ENCODE results near the gene HMHB1. TPM values are rescaled to one million over a fixed set of nuclear protein-coding genes. Genes with fewer than 3 reads are reported as not detected.

The HMHB1 gene
- total and polyA plus RNA-seq, 2 experiments from 2014 or later: not detected

- H3K9me2 ChIP-seq (ENCODE audit: insufficient read depth): no peaks in the 10 kb centered on the region
- H3K9ac ChIP-seq: no peak overlapping the region
- TF ChIP-seq EZH2 (IDR thresholded peaks at IDR 0.05; ENCODE audit: insufficient read depth, poor library complexity, severe bottlenecking): no peak
- no peak for TF ChIP-seq EZH2phosphoT487 (IDR thresholded peaks at IDR 0.05; ENCODE audit: insufficient read depth, low read depth)
- 48 to 79% methylated on average over 1 of the region's 1 CpG for WGBS, 2 experiments (ENCODE audit: low coverage in 1 of 2, low lambda C conversion rate in 2 of 2, missing lambda C conversion rate in 2 of 2)
- H3K4me2 ChIP-seq (ENCODE audit: unreplicated experiment): no peak overlapping the region
- no peak overlapping the region for H3K27ac ChIP-seq
- H3K79me2 ChIP-seq (ENCODE audit: insufficient read depth): no peaks in the 10 kb centered on the region
- in situ Hi-C loops (cut with MboI): no loop called here
- no peak for DNase-seq
- H3K4me1 ChIP-seq (ENCODE audit: insufficient read depth): peaks cover 4% of the 10 kb centered on the region; the same call in 1 of the 2 replicates
- no peaks in the 10 kb centered on the region for H3K27me3 ChIP-seq (replicated peaks; ENCODE audit: insufficient read depth)
- H3K4me3 ChIP-seq: no peak overlapping the region
- H3F3A ChIP-seq (ENCODE audit: insufficient read depth): no peaks in the 10 kb centered on the region
- no peaks in the 10 kb centered on the region for H4K20me1 ChIP-seq (ENCODE audit: insufficient read depth)
- H3K9me3 ChIP-seq (ENCODE audit: low read depth): no peaks in the 10 kb centered on the region
- no peaks in the 10 kb centered on the region for H3K36me3 ChIP-seq (ENCODE audit: low read depth)
- H2AFZ ChIP-seq: no peak overlapping the region
Measured at GRCh38 chr5:143788401-143788800, 23.6 kb upstream of the HMHB1 start.

DNA sequence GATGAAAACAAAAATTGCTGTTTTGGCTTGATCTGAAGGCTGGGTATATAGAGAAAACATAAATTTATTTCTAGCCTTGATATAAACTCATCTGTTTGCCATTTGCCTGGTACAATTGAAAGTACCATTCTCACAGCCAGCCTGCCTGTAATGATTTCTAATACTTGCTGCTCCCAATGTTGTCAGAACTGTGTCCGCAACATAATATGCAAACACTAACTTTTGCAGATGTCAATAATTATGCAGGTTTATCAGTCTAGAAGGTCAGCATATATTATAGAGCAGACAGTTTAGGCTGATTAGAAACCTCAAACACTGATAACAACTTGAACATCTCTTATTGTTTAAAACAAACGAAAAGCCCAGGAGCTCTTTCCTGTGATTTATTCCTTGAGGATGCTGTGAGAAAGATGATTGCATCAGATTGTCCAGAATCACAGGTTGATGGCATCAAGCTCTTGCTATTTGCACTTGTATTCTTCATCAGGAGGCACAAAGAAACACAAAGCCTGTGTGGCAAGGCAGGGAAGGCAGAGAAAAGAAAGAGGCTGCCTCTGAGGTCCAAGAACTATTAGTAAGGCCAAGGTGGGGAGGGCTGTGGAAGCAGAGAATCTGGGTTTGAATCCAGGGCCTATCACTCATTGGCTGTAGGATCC, 21.4 kb upstream of the HMHB1 start:
- DNase-seq: peak; percentile 37
- no peaks in the 10 kb centered on the region for H3K9me2 ChIP-seq (ENCODE audit: insufficient read depth)
- no peak overlapping the region for H3K9ac ChIP-seq
- H3F3A ChIP-seq (ENCODE audit: insufficient read depth): no peaks in the 10 kb centered on the region
- H3K27me3 ChIP-seq (replicated peaks; ENCODE audit: insufficient read depth): no peaks in the 10 kb centered on the region
- in situ Hi-C loops (cut with MboI): no loop called here
- no peaks in the 10 kb centered on the region for H3K36me3 ChIP-seq (ENCODE audit: low read depth)
- H3K4me1 ChIP-seq (ENCODE audit: insufficient read depth): peaks cover 4% of the 10 kb centered on the region; the same call in 1 of the 2 replicates
- WGBS, 2 experiments (ENCODE audit: low coverage in 1 of 2, low lambda C conversion rate in 2 of 2, missing lambda C conversion rate in 2 of 2): 76 to 85% methylated on average over 2 of the region's 2 CpGs
- H3K9me3 ChIP-seq (ENCODE audit: low read depth): no peaks in the 10 kb centered on the region
- TF ChIP-seq EZH2 (IDR thresholded peaks at IDR 0.05; ENCODE audit: insufficient read depth, poor library complexity, severe bottlenecking) (no peak), EZH2phosphoT487 (IDR thresholded peaks at IDR 0.05; ENCODE audit: insufficient read depth, low read depth) (no peak)
- no peaks in the 10 kb centered on the region for H3K79me2 ChIP-seq (ENCODE audit: insufficient read depth)
- H4K20me1 ChIP-seq (ENCODE audit: insufficient read depth): no peaks in the 10 kb centered on the region
- H3K4me3 ChIP-seq: no peak overlapping the region
- peak overlapping the region; percentile 59 for H2AFZ ChIP-seq
- no peak overlapping the region for H3K4me2 ChIP-seq (ENCODE audit: unreplicated experiment)
- H3K27ac ChIP-seq: no peak overlapping the region

DNA sequence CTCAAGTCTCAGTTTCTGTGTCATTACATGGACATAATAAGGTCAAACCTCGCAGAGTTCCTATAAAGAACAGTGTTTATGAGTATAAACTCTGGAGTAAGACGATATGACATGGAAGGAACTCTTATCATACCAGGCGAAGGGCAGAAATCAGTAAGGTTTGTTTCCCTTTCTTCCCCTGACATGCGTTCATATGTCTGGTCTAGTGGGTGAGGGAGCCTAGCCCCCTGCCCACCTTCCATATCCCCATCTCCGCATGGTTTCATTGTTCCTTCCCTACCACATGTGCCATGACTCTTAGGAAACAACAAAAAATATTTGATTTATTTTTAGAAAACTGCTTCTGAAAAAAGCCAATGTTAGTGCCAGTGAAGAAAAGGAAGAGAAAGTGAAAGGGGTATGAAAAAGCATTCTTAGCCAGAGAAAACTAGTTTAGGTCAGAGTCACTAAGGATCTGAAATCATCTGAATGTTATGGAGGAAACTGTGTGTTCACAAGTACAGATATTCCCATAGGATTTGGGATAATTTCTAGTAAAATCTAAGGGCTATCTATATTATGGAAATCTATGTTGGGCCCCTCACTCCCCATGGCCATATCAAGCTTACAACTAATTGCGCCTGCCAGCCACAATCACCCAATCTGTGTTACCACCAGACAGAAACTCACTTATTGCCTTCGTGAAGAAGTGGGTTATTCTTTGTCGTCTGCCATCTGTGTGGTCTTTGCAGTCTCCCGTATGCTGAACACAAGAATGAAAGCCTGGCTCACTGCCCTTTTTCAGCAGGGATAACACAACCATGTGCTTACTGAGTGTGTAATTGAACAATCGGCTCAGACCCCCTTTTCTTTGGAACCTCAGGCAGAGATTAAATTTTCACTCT, 19.9 kb upstream of the HMHB1 start:
- DNase-seq: no peak
- Histone ChIP-seq H3K27me3 (replicated peaks; ENCODE audit: insufficient read depth) (no peaks in the 10 kb centered on the region), H3K4me3 (no peak overlapping the region), H3F3A (ENCODE audit: insufficient read depth) (no peaks in the 10 kb centered on the region), H3K79me2 (ENCODE audit: insufficient read depth) (no peaks in the 10 kb centered on the region), H4K20me1 (ENCODE audit: insufficient read depth) (no peaks in the 10 kb centered on the region), H3K4me2 (ENCODE audit: unreplicated experiment) (no peak overlapping the region), H3K27ac (no peak overlapping the region), H3K9me3 (ENCODE audit: low read depth) (no peaks in the 10 kb centered on the region), H2AFZ (no peak overlapping the region), H3K36me3 (ENCODE audit: low read depth) (no peaks in the 10 kb centered on the region), H3K9ac (no peak overlapping the region), H3K9me2 (ENCODE audit: insufficient read depth) (no peaks in the 10 kb centered on the region), H3K4me1 (ENCODE audit: insufficient read depth) (peaks cover 4% of the 10 kb centered on the region; the same call in 1 of the 2 replicates)
- TF ChIP-seq EZH2 (IDR thresholded peaks at IDR 0.05; ENCODE audit: insufficient read depth, poor library complexity, severe bottlenecking) (no peak), EZH2phosphoT487 (IDR thresholded peaks at IDR 0.05; ENCODE audit: insufficient read depth, low read depth) (no peak)
- in situ Hi-C loops (cut with MboI): no loop called here
- WGBS, 2 experiments (ENCODE audit: low coverage in 1 of 2, low lambda C conversion rate in 2 of 2, missing lambda C conversion rate in 2 of 2): 75 to 83% methylated on average over 10 of the region's 10 CpGs

GRCh38 chr5:143793249-143793648, 18.7 kb upstream of the HMHB1 start:
- Histone ChIP-seq H3F3A (ENCODE audit: insufficient read depth) (no peaks in the 10 kb centered on the region), H3K9me3 (ENCODE audit: low read depth) (no peaks in the 10 kb centered on the region), H3K9me2 (ENCODE audit: insufficient read depth) (no peaks in the 10 kb centered on the region), H3K9ac (no peak overlapping the region), H2AFZ (no peak overlapping the region), H3K27ac (no peak overlapping the region), H3K4me2 (ENCODE audit: unreplicated experiment) (no peak overlapping the region), H3K4me3 (no peak overlapping the region), H3K4me1 (ENCODE audit: insufficient read depth) (peaks cover 4% of the 10 kb centered on the region; the same call in 1 of the 2 replicates), H3K79me2 (ENCODE audit: insufficient read depth) (no peaks in the 10 kb centered on the region), H3K36me3 (ENCODE audit: low read depth) (no peaks in the 10 kb centered on the region), H3K27me3 (replicated peaks; ENCODE audit: insufficient read depth) (no peaks in the 10 kb centered on the region), H4K20me1 (ENCODE audit: insufficient read depth) (no peaks in the 10 kb centered on the region)
- in situ Hi-C loops (cut with MboI): no loop called here
- WGBS, 2 experiments (ENCODE audit: low coverage in 1 of 2, low lambda C conversion rate in 2 of 2, missing lambda C conversion rate in 2 of 2): 92 to 94% methylated on average over 2 of the region's 2 CpGs
- DNase-seq: no peak
- TF ChIP-seq EZH2 (IDR thresholded peaks at IDR 0.05; ENCODE audit: insufficient read depth, poor library complexity, severe bottlenecking) (no peak), EZH2phosphoT487 (IDR thresholded peaks at IDR 0.05; ENCODE audit: insufficient read depth, low read depth) (no peak)
